HPDE6-E6E7 (cell line): ENCODE results near the gene GFPT1.

Experiments
- DNase-seq: peaks from one replicate; pipeline ENCODE4 v3.0.0; 2011; ENCODE audit warnings: missing footprints; ENCODE audit errors: extremely low spot score

Gene GFPT1

DNA sequence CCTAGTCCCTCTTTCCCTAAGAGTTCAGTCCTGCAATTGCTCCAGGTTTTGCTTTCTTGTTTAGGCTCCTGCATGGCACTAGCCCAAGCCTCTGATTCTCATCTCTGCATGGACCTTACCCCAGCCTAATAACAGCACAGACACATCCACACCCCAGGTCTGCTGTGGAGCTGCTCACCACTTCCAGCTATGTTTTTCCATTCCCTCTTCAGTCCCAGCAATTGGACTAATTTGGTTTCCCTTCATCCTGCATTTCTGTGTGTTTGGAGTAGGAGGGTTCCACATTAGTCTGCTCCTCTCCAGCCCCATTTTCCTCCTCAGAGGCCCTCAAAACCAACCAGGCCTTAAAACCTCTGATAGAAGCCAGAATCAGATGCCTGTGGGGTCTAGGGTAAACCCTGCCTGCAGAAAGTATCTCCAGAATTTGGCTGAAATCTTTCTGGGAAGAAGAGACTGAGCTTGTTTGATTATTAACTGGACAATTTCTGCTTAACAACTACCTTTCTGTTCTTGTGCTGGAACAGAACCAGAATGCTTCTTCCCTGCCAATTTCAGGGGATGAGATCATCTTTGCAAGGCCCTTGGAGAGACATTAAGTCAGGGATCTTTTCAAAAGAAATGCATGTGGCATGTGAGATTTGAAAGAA is 95.9 kb downstream of the GFPT1 start:
- no peak for DNase-seq

DNA sequence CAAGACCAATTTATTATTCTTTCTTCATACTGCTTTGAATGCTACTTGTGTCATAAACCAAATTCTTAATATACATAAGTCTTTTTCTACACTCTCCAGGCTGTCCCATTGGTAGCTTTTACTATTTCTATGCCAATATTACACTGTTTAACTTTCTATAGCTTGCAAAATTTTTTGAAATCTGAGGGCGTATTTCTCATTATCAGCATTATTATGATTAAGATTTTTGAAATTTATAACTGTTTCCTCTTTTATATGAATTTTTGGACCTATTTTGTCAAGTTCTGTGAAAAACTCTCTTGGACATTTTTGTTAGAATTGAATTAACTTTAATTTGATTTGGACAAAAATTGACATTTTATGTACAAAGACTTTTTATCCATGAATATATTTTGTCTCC is 98.6 kb downstream of the GFPT1 start:
- DNase-seq: no peak

DNA sequence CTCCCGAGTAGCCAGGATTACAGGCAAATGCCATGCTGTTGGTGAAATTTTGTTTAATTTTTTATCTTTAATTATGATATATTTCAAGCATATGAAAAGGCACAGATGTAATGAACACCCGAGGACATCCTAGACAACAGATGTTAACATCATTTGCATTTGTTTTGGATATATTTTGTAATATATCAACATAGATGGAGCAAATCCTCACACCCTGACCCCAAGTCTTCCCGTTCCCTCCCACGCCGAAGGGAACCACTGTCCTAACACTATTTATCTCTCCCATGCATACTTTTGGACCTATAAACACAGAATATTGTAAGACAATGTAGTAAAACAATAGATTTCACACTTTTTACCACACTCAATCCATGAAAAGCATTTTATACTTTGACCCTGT is 99.5 kb downstream of the GFPT1 start:
- DNase-seq: no peak

DNA sequence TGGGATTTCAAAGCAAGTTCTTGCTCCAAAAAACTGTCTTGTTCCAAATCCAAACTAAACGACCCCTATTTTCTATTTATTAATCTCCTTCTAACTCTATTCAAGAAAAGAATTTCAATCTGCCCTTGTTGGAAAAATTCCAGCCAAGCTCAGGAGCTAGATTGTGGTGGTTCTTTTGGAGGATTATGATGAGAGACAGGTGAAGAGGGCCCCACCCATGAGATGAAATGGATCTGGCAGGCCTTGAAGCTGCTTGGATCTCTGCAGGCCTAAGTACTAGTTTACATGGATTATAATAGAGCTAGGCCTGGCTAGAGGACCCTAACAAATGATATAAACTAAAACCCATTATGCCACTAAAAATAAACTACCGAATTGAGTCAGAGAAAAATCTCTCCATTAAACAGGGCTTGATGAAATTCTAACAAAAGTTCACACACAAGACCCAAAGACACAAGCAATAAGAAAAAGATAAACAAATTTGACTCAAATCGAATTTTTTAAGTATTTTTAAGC is 101.6 kb downstream of the GFPT1 start:
- DNase-seq: no peak

DNA sequence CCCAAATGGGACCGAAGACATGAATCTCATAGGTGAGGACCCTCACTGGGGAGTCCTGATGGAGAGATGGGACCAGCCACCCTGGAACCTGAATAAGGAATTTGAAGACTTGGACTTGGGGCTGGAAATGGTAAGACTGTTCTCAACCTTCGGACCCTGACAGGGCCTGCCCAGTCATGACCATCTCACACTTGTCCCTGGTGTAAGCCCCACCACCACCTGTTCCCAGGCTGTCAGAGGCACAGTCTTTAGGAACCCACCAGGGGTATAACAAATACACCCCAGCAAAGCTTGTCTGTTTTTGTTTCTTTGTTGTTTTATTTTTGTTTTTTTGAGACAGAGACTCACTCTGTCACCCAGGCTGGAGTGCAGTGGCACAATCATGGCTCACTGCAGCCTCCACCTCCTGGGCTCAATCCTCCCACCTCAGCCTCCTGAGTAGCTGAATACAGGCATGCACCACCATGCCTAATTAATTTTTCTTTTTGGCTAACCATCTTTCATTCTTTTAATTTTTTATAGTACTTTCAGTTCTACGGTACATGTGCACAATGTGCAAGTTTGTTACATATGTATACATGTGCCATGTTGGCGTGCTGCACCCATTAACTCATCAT is 106.1 kb downstream of the GFPT1 start:
- no peak for DNase-seq

DNA sequence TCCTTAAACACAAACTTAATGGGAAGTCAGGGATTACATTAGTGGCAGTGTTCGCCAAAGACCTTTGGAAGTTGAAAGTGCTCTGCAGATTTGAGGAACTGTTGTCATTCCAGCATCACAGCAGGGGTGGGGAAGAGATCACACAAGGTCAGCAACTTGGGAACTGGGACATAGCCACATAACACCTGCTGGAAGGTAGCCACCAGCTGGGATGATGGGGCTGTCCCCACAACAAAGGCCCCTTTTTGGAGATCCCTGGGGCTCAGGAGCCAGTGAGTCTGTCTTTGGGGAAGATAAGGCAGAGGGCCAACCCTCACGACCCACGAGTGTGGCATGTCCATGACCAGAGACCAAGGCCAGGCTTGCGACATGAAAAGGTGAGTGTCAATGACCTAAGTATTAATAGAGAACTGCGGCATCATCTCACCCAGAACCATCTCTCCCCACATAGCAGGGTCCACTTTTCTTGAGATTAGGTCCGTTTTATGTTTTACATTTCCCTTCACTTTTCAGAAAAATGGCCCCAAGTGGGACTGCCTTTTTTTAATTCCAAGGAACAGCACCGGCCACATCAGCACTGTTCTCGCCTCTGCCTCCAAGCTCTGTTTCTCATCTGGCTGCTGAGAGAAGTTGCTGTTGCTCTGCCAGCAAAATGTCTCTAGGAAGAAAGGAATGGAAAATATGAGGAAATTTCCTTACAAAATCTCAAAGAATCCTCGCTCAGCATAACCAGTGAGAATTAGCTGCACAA is 106.9 kb downstream of the GFPT1 start:
- no peak for DNase-seq

DNA sequence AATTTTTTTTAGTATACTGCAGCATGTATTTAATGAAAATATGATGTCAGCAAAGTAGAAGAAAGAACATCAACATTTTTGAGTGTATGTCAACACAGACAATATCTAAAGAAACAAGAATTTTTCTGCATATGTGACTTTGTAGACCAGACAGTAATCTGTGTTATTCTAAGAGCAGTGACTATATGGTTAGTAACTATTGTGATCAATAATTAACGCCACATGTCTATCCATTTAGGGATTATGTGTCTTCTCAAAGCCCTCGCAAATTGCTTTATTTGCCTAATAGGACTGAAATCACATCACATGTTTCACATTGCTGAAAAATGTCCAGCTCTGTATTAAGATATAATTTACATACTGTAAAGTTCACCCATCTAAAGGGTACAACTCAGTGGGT is 107.8 kb downstream of the GFPT1 start:
- DNase-seq: no peak

DNA sequence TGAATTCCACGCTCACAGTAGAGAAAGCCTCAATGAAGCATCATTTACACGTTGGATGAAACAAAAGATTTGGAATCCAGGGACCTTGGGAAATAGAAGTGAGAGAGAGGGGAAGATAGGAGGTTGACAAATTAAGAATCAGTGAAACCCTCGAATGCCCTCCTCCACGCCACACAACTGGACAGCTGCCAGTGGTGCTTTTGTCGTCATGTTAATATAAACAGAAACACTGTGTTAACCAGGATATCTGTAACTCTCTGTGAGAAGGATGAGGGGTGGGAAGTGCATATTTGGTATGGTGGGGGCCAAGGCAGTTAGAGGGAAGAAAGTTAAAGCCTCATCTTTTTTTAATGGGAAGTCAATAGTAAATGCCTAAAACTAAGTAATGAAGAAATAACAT is 108.7 kb downstream of the GFPT1 start:
- no peak for DNase-seq

DNA sequence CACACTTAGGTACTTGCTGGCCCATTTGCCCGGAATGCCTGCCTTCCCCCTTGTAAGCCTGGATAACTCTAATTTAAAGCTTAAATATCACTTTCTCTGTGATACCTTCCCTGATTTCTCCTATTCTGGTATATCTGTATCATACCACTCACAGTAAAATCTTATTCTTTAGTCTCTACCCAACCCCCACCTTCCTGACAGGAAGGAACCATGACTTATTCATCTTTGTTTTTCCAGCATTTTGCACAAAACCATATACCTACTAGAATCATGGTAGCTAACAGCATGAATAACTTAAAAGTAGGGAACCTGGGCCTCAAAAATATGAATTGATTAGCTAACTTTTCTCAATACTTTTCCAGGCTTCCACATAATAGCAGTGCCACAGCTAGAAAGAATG is 111.5 kb downstream of the GFPT1 start:
- DNase-seq: no peak

DNA sequence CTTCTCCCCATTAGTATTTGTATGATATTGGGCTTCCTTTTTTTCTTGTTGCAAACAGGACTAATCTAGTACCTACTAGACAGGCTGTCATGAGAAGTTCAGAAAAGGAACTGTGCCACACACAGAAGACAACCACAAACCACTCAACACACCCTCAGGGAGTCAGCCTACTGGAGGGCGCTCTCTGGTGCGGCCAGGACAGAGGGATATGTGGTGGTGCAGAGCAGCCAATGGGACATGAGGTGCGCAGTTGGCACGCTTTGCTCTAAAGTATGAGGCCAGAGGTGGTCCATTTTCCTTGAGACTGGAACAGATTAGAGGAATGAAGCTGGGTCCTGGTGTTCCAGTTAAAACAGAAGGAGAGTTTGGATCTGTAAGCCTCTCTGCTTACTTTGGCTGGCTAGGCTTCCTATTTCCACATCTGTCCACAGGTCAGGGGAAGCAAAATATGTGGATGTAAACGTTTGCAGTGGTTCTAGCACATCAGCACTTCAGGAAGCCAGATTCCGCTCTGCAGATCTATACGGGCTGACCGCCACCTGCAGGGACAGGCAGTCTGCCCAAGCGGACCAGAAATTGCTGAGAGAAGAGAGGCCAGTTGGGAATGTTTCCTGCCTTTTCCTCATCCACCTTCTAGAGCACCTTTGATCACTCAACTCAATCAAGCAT is 114.1 kb downstream of the GFPT1 start:
- DNase-seq: no peak

DNA sequence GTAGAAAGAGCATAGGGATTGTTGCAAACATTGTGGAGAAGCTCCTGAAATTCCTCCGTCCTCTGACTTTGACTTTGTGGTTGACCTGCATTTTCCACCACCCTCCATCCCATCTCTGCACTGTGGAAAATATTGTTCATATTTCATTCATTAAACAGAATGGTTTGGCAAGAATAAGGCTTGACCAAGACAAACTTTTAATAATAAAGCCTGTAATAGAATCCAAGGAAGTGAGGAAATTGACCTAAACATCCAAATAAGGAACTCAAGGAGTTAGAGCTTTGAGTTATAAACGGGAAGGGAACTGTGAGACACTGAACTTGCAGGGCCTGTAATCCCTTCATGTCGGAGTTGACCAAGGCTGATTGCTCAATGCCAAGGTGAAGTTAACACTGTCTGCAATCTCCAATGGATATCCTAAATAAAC is 115.2 kb downstream of the GFPT1 start:
- no peak for DNase-seq
